Activated CD4-positive, alpha-beta T cell treated with anti-CD3 and anti-CD28 coated beads, Interleukin-10, Interleukin-2, amounts not matched to agents 100 ng/mL and 50 ng/mL, durations not matched to agents 16 hours and 8 hours (primary cell): Measurements from ENCODE around the gene NPIPB4.
"Not testable (repeated sequence)": the region's sequence is repeated elsewhere in the genome, so short reads cannot be mapped to it uniquely, and the experiment has no call there.

Source experiments
- DNase-seq: peaks from one replicate; pipeline ENCODE4 v3.0.0-alpha.2; 2020

NPIPB4 gene

GRCh38 chr16:21857656-21858055, at the start of gene NPIPB4:
NPIPB4 (minus strand) TSS chr16:21857756; CDS start chr16:21857378, 378 bp downstream.
- not testable (repeated sequence) for DNase-seq

DNA sequence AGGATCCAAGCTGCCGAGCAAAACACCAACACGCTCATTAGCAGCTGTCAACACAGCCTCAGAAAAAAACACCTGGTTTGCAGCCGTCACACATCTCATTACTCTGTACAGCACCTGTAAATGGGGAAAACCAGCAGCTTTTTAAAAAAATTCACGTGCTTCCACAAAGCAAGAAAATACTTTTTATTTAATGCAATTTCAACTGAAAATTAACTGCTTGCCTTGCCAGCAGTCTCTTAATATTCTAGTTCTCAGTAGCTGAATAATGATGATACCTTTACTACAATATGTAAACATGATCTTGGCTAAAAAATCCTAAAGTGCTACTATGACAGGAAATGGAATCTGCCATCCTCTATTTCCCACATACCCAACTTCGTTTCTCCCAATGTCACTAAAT, 41.4 kb upstream of the NPIPB4 start:
- DNase-seq, result not testable (repeated sequence)

- peak; percentile 12 for DNase-seq
Observed at GRCh38 chr16:21881988-21882387, 24.4 kb upstream of the NPIPB4 start.

- not testable (repeated sequence) for DNase-seq
Observed at GRCh38 chr16:21837186-21837585, 20.4 kb downstream of the NPIPB4 start.

- not testable (repeated sequence) for DNase-seq
Observed at GRCh38 chr16:21836334-21836733, 21.2 kb downstream of the NPIPB4 start.

DNA sequence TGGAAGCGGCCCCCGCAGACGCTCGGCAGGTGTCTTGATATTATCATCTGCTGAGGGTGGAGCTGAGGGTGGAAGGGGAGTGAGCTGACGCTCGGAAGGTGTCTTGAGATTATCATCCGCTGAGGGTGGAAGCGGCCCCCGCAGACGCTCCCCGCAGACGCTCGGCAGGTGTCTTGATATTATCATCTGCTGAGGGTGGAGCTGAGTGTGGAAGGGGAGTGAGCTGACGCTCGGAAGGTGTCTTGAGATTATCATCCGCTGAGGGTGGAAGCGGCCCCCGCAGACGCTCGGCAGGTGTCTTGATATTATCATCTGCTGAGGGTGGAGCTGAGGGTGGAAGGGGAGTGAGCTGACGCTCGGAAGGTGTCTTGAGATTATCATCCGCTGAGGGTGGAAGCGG, 21.8 kb downstream of the NPIPB4 start:
- not testable (repeated sequence) for DNase-seq

DNA sequence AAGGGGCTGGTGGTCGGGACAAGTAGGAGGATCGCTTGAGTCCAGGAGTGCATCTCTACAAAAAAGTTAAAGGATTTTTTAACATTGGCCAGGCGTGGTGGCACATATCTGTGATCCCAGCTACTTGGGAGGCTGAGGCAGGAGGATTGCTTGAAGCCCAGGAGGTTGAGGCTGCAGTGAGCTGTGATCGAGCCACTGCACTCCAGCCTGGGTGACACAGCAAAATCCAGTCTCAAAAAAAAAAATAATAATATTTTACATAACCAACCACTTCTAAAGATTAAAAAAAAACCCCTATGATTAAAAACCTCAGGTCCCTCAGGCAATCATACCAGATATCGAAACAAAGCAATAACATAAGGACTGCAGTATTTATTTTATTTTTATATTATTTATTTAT, 23.3 kb downstream of the NPIPB4 start:
- not testable (repeated sequence) for DNase-seq

- DNase-seq, result not testable (repeated sequence)
Observed at GRCh38 chr16:21829929-21830328, 27.6 kb downstream of the NPIPB4 start.

DNA sequence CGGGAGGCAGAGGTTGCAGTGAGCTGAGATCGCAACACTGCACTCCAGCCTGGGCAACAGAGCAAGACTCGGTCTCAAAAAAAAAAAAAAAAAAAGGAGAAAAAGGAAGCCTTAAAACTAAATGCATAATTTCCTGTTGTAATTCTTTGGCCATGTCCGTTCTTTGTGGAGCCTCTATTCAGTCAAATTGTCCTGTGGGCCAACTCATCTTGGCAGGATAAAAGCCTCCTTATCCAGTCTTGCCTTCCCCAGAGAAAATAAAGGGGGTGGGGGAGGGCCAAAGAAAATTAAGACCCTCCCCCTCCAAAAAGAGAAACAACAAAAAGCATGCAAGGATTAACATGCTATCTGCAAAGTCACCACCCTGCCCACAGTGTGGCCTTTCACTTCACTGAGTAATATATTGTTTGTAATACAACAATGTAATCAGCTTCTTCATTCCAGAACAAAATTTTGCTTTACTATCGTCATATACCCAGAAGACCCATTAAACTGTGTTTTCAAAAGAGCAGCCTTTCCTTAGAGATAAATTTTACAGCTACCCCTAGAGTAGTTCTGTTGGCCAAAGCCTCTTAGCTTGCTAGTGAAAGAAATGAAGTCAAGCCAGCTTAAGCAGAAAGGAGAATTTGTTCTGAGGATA, 31.4 kb downstream of the NPIPB4 start:
- DNase-seq, result not testable (repeated sequence)

DNA sequence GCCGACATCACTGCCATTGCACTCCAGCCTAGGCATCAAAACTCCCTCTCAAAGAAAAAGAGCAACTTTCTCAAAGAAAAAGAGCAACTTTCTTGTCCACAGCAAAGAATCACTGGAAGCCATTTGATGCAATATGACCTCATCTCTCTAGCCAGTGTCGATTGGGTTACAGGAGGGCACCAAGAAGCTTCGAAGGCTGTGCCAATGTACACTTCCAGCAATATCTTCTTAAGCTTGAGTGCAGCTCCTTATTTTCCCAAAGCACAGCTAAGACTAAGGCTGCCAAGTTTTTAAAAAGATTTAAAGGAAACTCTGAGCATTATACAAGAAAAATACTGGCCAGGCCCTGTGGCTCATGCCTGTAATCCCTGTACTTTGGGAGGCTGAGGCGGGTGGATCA, 32.0 kb downstream of the NPIPB4 start:
- DNase-seq, result not testable (repeated sequence)

GRCh38 chr16:21823258-21823657, 34.3 kb downstream of the NPIPB4 start:
- DNase-seq, result not testable (repeated sequence)

DNA sequence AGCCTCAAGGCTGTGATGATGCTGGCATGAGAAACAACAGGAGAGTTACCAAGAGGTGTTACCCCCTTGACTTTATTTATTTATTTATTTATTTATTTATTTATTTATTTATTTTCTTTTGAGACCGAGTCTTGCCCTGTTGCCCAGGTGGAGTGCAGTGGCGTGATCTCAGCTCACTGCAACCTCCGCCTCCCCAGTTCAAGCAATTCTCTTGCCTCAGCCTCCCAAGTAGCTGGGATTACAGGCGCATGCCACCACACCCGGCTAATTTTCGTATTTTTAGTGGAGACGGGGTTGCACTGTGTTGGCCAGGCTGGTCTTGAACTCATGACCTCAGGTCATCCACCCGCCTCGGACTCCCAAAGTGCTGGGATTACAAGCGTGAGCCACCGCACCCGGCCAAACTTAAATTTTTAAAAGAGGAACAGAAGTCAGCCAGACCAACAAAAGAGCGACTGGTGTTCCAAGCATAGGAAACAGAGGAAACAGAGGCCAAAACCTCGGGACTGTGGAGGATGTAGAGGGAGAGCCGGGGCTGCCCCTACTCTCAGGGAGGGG, 36.6 kb downstream of the NPIPB4 start:
- not testable (repeated sequence) for DNase-seq

DNA sequence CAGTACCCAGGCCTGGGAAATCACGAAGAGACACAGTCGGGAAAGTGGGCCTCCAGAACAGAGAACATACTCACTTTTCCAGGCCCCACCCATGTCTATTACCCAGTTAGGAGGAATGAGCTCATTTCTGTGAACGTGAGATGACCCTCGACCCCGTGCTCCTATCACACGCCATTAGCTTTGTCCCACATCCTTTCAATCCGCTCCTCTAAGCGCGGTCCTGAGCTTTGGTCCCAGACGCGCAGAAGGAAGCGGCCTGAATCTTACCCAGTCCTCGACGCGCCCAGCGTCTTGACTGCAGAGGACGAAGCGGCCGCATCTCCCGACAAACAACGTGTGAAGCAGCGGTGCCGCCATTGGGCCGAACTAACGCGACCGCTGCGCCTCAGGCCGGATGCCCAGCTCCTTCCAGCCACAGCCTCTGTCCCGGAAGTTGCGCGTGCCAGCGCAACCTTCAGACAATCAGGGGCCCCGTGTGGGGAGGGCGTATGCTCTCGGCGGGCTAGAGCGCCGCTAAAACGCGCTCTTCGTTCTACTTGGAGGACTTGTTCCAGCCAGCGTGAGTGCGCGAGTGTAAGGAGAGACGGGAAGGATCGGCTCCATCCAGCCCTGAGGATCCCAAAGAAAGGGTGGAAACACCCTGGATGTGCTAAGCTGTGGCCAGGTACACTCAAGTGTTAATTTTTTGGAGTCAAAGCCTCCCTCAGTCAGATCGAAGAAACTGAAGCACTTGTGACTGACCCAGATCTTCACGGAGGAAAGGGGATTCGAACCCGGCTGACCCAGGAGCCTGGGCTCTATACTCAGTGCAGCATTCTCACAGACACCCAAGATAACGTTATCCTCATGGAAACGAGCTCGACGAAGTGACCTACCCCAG, 37.3 kb downstream of the NPIPB4 start:
- peak; percentile 86 for DNase-seq

- not testable (repeated sequence) for DNase-seq
Observed at GRCh38 chr16:21819617-21820016, 37.9 kb downstream of the NPIPB4 start.

GRCh38 chr16:21817012-21817411, 40.5 kb downstream of the NPIPB4 start:
- DNase-seq, result not testable (repeated sequence)

DNA sequence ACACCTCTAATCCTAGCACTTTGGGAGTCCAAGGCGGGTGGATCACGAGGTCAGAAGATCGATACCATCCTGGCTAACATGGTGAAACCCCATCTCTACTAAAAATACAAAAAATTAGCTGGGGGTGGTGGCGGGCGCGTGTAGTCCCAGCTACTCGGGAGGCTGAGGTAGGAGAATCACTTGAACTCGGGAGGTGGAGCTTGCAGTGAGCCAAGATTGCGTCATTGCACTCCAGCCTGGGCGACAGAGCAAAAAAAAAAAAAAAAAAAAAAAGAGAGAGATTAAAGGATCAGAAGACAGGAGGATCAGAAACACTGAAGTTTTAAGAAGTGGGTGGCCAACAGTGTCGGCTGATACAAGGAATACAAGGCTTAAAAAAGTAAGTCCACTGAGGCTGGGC, 41.9 kb downstream of the NPIPB4 start:
- DNase-seq, result not testable (repeated sequence)

- DNase-seq, result peak; percentile 17
Observed at GRCh38 chr16:21802375-21802663, 55.2 kb downstream of the NPIPB4 start.

DNA sequence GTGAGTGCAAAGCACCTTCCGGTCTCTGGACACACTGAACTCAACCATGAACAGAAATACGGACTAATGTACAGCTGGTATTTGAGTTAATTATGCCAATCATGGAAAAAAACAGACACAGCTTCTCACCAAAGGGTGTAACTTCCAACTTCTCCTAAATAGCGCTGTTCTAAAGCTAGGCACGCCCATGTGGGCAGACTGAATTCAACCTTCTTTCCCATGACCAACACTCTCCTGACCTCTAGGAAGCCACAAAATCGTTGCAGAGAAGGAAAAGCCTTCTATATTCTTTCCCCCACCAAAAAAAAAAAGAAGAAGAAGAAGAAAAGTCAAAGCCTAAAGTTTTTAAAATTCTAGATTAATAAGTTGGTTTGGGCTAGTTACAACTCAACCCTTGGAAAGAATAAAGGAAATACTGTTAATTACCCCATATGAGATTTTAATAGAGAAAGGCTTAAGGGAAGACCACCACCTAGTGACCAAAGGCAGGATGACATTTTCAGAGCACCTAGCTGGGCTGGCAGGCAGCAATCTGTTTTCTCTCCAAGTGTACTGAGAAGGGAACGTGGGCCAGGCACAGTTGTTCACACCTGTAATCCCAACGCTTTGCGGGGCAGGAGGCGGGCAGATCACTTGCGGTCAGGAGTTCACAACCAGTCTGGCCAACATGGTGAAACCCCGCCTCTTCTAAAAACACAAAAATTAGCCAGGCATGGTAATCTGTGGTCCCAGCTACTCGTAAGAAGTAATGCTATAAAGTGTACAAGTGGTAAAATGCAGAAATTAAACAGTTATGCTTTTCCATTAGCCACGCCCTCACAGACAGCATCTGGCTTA, 55.8 kb downstream of the NPIPB4 start:
- DNase-seq, result peak; percentile 17

- not testable (repeated sequence) for DNase-seq
Observed at GRCh38 chr16:21798601-21799000, 59.0 kb downstream of the NPIPB4 start.

DNA sequence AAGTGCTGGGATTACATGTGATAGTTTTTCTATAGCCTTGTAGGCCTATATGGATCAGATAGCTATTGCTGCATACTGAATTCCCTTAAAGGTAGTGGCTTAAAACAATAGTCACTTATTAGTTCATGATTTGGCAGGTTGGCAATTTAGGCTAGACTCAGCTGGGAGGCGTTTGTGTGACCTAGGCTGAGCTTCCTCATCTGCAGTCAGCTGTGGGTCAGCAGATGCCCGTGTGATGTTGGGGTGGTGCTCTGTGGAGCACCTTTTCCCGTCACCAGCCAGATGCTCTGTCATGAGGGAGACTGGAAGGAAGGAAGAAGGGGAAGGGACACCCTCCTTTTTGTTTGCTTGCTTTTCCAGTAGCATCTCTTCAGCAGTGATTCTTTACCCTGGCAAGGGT, 64.2 kb downstream of the NPIPB4 start:
- not testable (repeated sequence) for DNase-seq

DNA sequence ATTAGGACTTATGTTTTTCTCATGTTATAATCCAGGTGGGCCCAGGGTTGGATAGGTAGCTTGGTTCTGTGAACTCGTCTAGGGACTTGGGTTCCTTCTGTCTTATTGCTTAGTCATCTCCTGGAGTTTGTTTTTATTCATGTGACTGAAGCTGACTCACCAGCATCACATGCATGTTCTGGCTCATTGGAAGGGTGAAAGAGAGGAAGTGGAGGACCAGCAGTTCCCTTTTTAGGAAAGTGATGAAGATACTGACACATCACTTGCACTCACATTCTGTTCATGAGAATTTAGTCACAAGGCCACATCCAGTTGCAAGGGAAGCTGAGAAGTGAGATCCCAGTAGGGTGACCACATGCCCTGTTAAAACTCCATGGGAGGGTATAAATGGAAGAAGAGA, 67.0 kb downstream of the NPIPB4 start:
- DNase-seq, result peak; percentile 34
